HG03175 (cell line): Measurements from ENCODE around the gene FNDC3B.
"Not testable (repeated sequence)": the region's sequence is repeated elsewhere in the genome, so short reads cannot be mapped to it uniquely, and the experiment has no call there.

Experiments
- ATAC-seq: cut with Tn5 transposase; IDR thresholded peaks from one replicate; pipeline ENCODE4 v1.9.1; 2021; ENCODE audit warnings: mild to moderate bottlenecking, moderate library complexity; ENCODE audit not compliant: unreplicated experiment

FNDC3B gene

DNA sequence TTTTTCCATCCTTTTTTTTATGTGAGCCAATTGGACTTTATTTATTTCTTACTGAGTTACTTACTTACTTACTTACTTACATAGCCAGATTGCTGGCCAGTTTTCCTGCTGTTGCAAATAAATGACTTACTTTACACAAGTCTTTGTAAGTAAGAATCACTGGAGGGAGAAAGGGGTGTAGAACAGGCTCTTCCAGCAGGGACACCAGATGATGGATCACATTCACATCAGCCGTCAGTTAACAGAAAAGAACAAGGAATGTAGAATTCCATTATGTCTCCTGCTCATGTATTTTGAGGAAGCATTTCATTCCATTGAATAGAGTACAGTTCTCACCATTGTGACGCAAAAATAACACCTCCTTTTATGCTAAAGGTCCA is 188.6 kb downstream of the FNDC3B start:
- no peak for ATAC-seq

DNA sequence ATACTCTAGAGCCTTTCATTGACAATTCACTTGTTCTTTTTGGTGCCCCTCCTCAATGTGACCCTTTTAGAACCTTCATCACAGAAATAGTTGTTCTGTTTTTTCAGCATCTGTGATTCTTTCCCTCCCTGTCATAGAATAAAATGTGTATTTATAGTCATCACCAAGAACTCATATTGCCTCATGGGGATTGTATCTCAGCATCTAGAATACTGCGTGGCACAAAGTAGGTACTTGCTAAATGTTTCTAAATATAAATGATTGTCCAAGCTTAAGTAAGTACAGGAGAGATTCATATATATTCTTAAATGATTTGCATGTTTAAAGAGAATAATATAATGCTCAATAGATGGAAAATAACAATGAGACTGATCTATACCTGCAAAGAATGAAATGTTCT is 190.1 kb downstream of the FNDC3B start:
- no peak for ATAC-seq

DNA sequence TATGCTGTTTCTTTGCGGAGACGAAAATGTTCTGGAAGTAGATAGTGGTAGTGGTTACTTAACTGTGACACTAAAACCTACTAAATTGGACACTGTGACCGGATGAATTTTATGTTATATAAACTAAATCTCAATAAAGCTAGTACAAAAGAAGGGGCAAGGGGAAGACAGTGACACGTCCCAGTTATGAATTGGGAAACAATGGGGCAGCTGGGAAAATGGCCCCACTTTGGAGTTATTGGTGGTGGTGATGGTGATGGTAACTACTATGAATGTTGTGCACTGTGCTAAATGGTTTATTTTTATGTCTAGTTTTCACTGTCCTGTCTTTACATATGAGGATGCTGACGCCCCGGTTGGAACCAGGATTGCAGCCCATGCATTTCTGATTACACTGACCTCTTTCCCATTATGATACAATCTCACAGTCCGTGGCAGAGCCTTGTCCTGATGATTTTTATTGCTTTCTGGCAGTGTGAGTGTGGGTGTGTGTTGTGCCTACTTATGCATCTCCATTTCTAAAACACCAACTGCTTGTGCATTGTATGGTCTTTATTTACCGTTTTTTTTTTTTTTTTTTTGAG is 192.0 kb downstream of the FNDC3B start:
- ATAC-seq: no peak

DNA sequence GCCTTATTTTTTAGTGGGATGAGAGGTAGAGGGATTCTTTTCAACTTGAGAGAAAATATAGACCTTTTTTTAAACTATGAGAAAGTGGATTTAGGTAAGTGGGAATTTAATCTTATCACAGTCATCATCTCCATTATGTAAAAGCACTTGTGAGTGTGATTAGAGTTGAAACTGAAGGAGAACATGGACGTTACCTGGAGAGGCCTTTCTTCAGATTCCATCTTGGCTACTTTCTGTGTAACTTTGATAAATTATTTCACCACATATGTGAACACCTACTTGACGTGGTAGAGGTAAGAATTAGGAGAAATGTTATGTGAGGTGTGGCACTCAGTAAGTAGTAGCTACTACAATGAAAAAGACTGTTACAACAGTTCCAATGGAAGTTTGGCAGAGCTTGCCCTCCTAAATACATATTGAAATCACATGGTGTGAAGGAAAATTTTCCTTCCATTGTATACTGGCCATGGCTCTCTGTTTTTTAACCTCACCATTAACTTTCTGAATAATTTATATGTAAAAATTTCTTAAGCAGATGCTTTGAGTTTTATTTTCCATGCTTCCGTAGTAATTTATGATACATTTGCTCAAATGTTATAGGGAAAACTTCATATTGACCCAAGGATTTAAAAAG is 193.3 kb downstream of the FNDC3B start:
- no peak for ATAC-seq

DNA sequence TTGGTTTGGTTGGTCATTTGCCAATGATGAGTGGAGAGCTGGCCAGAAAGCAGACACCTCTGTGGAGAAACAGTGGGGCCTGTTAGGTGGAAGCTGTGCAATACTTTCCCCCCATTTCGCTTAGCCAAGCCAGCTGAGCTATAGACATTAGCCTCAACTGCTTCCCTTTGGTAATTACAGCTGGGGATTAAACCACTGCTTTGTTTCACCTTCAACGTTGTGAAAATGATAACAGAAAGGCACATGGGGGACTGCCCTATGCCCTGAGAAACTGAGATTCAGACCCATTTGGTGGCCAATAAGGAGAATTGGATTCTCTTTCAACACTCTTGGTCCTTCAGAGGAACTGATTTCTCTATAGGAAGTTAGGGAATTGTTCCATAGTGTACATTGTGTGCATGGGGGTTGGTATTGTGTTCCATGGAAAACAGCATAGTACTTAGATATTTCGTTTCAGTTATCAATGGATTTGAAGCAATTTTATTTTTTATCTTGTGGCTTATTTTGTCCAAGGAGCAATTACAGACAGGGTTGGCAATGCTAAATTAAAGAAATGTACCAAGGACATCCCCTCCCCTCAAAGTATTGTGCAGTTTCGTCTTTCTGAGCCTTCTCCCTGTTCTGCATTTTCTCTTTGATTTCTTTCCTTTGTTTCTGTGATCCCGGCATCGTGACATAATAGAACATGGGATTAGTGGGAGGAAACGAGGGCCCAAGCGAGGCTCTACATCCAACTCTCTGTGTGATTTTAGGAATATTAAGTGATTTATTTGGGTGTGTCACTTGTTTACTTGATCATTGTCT is 194.3 kb downstream of the FNDC3B start:
- no peak for ATAC-seq

DNA sequence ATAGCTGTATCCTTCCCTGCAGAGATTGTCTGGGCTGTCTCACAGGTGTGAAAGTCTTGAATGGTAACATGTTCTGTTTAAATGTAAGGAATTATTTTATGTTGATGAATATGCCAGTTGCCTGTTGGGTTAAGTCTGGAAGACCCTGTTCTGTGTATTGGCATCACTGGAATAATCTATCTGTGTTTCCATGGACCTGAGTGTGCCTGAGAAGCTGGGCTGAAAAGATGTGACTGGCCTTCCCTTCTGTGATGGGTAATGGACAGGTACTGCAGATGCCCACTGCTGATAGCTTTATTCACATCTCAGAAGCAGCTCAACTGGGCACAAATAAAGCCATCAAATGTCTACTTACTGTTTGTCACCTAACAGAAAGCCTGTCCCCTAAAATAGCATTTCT is 196.3 kb downstream of the FNDC3B start:
- ATAC-seq: no peak

DNA sequence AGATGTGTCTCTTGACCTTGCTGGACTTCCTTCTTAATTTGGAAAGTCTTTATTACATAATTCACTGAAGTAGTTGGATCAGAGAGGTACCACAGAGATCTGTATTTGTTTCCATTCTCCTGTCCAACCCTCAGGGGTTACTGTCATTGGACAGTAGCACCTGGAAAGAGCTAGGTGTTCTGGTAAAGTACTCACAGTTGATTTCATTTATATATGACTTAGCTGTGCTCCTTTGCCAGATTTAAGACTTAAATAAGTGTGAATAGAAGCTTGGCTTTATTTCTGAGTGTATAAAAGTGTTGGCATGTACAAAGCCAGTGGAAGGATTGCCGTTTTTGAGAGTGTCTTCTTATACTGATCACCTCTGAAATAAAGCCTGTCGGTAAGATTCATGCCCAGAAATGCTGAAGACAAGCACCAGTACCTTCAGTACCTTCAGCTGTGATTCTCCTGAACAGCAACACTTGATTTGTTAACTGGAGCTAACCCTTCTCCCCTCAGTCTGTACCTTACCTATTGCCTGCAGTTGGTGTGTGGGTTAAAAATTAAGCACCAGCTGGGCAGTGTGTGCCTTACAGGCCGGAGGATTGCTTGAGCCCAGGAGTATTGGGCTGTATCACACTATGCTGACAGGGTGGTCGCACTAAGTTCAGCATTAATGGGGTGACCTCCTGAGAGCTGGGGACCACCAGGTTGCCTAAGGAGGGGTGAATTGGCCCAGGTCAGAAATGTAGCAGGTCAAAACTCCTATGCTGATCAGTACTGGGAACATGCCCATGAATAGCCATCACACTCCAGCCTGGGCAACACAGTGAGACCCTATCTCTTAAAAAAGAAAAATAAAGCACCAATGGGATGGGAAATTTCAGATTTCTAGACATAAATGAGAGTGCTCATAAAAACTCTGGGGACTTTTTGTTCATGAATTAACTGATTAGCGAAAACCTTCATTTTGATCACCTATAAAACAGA is 197.7 kb downstream of the FNDC3B start:
- ATAC-seq: no peak

DNA sequence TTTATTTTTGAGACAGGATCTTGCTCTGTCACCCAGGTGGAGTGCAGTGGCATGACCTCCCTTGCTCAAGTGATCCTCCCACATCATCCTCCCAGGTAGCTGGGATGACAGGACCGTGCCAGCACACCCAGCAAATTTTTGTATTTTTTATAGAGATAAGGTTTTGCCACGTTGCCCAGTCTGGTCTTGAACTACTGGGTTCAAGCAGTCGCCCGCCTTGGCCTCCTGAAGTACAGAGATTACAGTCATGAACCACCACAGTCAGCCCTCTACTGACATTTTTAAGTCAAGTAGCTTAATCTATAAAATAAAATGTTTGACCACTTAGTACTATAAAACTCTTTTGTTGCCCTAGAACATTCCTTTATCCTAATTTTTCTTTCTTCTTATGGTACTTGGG is 198.8 kb downstream of the FNDC3B start:
- ATAC-seq: no peak

DNA sequence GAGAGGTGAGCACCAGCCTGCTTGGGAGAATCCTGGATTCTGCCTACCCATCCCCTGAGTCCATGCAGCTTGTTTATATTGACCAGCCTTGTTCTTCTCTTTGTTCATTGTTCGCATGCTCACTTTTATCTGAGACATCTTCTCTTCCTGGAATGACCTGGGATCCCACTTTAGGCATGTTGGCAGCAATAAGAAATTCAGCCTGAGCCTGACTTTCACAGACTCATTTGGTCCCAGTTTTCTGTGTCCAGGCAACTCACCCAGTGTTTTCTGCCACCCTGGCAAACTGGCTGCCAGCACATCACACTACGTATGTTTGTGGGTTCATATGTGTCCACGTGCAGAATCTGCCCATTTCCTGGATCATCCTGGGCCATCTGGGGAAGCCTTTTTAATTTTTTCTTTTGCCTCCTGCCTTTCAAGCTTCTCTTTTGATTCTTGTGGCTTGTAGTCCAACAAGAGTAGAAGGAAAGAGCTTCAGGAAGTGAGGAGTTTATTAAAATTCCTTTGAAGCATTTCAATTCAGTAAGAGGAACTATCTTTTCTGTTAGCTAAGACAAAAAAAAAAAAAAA is 199.9 kb downstream of the FNDC3B start:
- no peak for ATAC-seq

DNA sequence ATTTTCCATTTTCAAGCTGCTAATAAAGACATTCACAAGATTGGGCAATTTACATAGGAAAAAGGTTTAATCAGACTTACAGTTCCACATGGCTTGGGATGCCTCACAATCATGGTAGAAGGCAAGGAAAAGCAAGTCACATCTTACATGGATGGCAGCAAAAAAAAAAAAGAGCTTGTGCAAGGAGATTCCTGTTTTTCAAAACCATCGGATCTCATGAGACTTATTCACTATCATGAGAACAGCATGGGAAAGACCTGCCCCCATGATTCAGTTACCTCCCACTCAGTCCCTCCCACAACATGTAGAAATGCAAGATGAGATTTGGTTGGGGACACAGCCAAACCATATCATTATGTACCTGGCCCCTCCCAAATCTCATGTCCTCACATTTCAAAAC is 202.0 kb downstream of the FNDC3B start:
- no peak for ATAC-seq

DNA sequence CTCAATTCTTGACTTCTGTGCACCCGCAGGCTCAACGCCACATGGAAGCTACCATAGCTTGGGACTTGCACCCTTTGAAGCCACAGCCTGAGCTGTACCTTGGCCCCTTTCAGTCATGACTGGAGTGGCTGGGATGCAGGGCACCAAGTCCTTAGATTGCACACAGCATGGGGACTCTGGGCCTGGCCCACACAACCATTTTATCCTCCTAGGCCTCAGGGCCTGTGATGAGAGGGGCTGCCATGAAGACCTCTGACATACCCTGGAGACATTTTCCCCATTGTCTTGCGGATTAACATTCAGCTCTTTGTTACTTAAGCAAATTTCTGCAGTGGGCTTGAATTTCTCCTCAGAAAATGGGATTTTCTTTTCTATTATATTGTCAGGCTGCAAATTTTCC is 203.1 kb downstream of the FNDC3B start:
- ATAC-seq: not testable (repeated sequence)

DNA sequence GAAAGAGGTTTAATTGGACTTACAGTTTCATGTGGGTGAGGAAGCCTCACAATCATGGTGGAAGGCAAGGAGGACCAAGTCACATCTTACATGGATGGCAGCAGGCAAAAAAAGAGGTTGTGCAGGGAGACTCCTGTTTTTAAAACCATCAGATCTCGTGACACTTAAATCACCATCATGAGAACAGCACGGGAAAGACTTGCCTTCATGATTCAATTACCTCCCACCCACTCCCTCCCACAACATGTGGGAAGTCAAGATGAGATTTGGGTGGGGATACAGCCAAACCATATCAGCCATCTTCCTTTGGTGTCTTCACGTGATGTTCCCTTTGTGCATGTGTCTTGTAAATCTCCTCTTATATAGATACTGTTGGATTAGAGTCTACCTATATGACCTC is 204.0 kb downstream of the FNDC3B start:
- ATAC-seq: not testable (repeated sequence)

DNA sequence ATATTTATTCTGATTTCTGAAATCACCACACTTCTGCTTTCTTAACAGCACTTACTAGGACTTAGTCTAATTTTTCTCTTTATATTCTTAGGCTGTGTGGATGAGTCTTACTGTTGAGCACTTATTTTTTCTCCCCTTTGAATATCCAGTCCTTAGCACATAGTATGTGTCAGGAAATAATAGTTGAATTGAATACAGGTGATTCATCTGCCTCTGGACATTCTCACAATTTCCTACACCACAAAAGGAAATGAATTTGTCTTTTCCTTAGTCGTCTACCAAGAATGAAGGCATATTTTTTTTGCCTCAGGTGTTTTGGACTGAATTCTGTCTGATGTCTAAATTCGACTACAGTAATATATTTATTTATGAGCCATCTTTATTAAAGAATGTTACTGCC is 204.6 kb downstream of the FNDC3B start:
- ATAC-seq: no peak

DNA sequence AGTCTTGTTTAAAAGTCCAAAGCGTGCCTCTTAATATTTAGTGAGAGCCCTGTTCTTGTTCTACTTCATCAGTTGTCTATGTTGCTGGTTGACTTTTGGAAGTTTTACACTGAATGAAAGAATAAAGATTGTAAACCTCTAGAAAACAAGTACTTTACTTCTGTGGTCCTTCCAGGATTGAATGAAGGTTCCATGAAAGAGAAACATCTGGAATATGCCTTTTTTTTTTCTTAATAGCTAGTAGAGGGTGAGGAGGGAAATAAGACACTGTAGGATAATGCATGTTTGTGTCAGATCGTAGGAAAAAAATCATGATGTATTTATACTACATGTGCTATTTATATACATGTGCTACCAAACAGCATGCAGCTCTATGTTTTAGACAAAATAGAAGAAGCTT is 205.9 kb downstream of the FNDC3B start:
- no peak for ATAC-seq

DNA sequence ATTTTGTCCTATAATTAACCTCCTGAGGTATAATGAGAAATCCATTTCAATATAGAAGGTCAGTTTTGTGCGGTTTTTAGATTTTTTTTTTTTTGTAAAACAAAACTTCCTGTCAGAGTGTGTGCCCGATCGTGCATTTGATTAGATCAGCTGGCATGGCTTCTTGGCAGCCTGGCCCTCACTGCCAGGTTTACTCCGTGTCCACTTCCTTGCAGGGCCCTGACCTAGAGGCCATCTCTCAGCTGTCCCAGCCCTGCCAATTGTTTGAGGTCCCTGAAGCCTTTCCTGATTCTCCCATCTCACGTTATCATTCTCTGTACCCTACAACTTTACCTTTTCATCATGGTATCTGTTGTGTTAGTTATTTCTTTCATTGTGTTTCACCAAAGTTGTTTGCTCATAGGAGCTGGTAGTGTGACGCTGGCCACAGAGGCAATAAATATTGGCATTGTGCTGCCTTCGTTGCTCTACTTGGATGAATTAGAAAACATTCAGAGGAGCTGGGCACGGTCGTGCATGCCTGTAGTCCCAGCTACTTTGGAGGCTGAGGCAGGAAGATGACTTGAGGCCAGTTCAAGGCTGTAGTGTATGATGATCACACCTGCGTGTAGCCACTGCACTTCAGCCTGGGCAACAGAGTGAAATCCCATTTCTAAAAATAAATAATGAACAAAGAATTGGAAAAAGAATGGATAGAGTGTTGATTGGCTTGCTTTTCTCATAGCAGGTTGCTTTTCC is 206.9 kb downstream of the FNDC3B start:
- ATAC-seq: no peak

DNA sequence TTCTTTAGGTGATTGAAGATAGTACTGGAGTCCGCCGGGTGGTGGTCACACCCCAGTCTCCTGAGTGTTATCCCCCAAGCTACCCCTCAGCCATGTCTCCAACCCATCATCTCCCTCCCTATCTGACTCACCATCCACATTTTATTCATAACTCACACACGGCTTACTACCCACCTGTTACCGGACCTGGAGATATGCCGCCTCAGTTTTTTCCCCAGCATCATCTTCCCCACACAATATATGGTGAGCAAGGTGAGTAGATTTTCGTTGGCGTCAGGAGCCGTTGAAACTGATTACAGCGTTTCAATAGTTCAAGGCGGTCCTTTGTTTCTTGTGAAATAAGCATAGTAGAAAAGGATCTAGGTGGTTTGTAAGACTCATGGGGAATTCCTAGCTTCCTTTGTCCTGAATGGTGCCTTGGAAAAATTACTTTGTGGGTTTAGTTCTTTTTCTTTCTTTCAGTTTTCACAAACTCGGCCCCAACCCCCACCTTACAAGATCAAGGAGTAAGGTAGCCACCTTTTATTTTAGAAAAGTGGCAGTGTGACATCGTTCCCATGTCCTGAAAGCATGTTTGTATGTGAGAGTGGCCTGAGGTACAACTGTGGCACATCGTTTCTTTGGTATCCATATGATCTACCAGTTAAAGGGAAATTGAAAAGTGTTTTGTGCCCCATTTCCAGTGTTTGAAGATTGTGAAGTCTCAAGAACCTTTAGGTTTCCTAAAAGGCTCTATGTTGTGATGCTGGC is 208.3 kb downstream of the FNDC3B start:
- ATAC-seq: no peak

DNA sequence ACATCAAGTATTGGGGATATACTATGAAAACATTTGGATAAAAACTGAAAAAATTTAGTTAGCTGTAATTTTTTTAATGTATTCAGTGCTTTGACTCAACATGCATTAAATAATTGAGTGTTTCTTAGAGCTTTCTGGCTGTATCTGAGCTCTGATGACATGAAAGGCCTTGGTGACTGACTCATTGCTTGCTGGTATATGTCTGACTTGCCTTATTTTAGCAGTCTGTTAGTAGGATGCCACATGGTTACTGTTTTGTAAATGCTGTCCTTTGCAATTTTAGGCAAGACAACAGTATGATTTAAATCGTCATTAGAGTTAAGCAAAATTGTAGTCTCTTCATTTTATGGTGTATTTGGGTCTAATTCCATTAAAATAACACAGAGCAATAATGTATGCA is 209.7 kb downstream of the FNDC3B start:
- ATAC-seq: no peak

DNA sequence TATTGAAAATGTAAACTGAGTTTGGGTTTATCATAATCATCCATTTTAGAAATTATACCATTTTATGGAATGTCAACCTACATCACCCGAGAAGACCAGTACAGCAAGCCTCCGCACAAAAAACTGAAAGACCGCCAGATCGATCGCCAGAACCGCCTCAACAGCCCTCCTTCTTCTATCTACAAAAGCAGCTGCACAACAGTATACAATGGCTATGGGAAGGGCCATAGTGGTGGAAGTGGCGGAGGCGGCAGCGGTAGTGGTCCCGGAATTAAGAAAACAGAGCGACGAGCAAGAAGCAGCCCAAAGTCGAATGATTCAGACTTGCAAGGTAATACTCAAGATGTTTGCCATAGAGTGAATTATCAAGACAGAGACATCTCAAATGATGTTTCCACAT is 211.8 kb downstream of the FNDC3B start:
- no peak for ATAC-seq

DNA sequence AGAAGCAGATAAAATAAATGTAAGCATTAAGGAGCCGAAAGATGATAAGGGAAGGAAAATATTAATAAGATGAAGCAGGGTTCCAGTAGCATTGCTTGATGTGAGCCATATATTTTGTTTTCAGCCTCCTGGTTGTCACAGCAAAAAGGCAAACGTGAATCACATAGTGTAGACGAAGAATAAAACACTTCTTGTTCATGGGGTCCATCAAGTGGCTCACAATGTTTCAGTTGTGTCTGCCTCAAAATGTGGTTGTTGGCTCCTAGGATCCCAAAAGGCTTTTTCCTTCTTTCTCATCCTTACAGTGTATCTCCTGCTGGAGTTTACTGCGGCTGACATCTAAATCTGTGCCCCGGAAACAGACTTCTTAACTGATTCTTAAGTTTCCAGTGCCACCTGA is 213.8 kb downstream of the FNDC3B start:
- ATAC-seq: no peak
